Measurements from ENCODE around the gene KNL1. TPM values are rescaled to one million over a fixed set of nuclear protein-coding genes. Genes with fewer than 3 reads are reported as not detected.

KNL1 gene
- total RNA-seq, 1 donor from 2014 or later, result 6.2 TPM

DNA sequence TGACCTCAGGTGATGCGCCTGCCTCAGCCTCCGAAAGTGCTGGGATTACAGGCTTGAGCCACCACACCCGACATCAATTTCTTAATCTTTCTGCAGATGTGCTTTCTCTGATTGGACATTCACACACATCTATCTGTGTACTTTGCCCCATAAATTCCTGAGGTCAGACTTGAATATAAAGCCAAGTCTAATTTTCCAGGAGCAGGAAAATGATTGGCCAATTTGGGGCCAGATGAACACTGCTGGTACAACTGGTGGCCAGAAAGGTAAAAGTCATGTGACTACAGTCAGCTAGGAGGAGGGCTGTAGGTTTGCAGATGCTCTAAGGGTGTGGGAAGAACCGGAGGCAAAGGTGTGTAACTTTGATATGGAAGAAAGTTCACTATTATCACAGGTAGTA is 97.7 kb downstream of the KNL1 start:
- peaks cover 3% of the 10 kb centered on the region for H3K36me3 Mint-ChIP-seq (ENCODE audit: unreplicated experiment)
- TF ChIP-seq, protein P1, sequence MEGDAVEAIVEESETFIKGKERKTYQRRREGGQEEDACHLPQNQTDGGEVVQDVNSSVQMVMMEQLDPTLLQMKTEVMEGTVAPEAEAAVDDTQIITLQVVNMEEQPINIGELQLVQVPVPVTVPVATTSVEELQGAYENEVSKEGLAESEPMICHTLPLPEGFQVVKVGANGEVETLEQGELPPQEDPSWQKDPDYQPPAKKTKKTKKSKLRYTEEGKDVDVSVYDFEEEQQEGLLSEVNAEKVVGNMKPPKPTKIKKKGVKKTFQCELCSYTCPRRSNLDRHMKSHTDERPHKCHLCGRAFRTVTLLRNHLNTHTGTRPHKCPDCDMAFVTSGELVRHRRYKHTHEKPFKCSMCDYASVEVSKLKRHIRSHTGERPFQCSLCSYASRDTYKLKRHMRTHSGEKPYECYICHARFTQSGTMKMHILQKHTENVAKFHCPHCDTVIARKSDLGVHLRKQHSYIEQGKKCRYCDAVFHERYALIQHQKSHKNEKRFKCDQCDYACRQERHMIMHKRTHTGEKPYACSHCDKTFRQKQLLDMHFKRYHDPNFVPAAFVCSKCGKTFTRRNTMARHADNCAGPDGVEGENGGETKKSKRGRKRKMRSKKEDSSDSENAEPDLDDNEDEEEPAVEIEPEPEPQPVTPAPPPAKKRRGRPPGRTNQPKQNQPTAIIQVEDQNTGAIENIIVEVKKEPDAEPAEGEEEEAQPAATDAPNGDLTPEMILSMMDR (IDR thresholded peaks at IDR 0.05), result no peak
- H3K9me3 Mint-ChIP-seq (ENCODE audit: unreplicated experiment), result no peaks in the 10 kb centered on the region
- H3K27ac Mint-ChIP-seq (ENCODE audit: unreplicated experiment), result no peak overlapping the region
- peaks cover 14% of the 10 kb centered on the region for H3K4me1 Mint-ChIP-seq (ENCODE audit: unreplicated experiment)
- H3K4me3 Mint-ChIP-seq (ENCODE audit: unreplicated experiment), result no peak overlapping the region
- no peak for DNase-seq (ENCODE audit: extremely low spot score, unreplicated experiment)
- H3K27me3 Mint-ChIP-seq (ENCODE audit: unreplicated experiment), result no peaks in the 10 kb centered on the region

DNA sequence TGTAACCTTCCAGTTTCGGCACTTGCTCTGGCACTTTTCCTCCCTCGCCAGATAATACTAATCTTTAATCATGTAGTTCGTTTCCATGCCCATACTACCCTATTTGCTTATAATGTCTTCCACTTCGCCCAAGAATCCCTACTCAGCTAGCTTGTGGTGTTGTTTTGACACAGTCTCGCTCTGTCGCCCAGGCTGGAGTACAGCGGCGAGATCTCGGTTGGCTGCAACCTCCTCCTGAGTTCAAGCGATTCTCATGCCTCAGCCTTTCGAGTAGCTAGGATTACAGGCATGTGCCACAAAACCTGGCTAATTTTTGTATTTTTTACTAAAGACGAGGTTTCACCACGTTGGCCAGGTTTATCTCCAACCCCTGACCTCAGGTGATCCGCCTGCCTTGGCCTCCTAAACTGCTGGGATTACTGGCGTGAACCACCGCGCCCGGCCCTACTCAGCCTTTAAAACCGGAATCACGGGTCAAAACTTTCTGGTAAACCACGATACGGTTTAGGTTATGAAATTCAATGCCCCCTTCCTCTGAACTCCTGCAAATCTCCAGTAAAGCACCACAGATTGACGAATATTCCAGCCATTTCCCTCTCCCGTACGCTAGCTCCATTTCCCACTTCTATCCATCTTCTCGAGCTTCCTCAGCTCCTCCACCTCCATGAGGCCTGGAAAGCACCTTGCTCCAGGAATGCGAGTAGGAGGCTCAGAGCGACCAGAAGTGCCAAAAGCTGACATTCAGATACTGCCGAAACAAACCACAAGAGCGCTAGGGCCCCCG is 100.0 kb downstream of the KNL1 start:
- peaks cover 15% of the 10 kb centered on the region for H3K4me1 Mint-ChIP-seq (ENCODE audit: unreplicated experiment)
- H3K27ac Mint-ChIP-seq (ENCODE audit: unreplicated experiment), result peak overlapping the region; percentile 99
- TF ChIP-seq, protein P1 (IDR thresholded peaks at IDR 0.05), result no peak
- H3K36me3 Mint-ChIP-seq (ENCODE audit: unreplicated experiment), result peaks cover 3% of the 10 kb centered on the region
- no peaks in the 10 kb centered on the region for H3K27me3 Mint-ChIP-seq (ENCODE audit: unreplicated experiment)
- no peak for DNase-seq (ENCODE audit: extremely low spot score, unreplicated experiment)
- H3K9me3 Mint-ChIP-seq (ENCODE audit: unreplicated experiment), result no peaks in the 10 kb centered on the region
- H3K4me3 Mint-ChIP-seq (ENCODE audit: unreplicated experiment), result peak overlapping the region; percentile 99

DNA sequence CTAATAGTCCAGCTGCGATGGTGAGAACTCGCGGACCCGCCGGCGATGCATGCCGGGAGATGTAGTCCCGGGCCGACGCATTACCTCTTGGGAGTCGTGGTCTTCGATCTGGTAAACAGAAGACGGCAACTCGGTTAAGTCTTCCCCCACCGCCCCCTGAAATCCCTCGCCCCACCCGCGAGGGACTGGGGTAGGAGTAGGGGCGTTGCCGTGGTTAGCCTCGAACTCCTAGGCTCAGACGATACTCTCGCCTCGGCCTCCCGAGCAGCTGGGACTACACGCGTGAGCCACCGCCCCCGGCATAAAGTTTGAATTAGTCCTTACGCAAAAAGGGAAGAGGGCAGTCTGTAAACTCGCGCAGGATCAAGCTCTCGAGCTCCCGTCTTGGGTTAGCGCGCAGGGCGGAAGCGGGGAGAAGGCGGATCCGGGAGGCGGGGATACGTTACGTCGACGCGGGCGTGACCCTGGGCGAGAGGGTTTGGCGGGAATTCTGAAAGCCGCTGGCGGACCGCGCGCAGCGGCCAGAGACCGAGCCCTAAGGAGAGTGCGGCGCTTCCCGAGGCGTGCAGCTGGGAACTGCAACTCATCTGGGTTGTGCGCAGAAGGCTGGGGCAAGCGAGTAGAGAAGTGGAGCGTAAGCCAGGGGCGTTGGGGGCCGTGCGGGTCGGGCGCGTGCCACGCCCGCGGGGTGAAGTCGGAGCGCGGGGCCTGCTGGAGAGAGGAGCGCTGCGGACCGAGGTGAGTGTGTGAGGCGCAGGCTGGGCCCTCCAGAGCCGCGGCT is 100.8 kb downstream of the KNL1 start, which contains the start of gene RAD51:
Gene RAD51, plus strand, starts transcription at position 487 of the 781 bp plus-strand sequence. CDS start 3,585 bp downstream, outside the sequence.
- Mint-ChIP-seq H3K4me3 (ENCODE audit: unreplicated experiment) (peak within 1 kb of the TSS; percentile 99), H3K27ac (ENCODE audit: unreplicated experiment) (peak within 1 kb of the TSS; percentile 99), H3K4me1 (ENCODE audit: unreplicated experiment) (peaks cover 15% of the 10 kb centered on the region), H3K27me3 (ENCODE audit: unreplicated experiment) (no peaks in the 10 kb centered on the region), H3K9me3 (ENCODE audit: unreplicated experiment) (no peaks in the 10 kb centered on the region), H3K36me3 (ENCODE audit: unreplicated experiment) (peaks cover 3% of the 10 kb centered on the region)
- DNase-seq (ENCODE audit: extremely low spot score, unreplicated experiment), result peak; percentile 97
- TF ChIP-seq, protein P1 (IDR thresholded peaks at IDR 0.05), result no peak

GRCh38 chr15:40695469-40695890 is 101.4 kb downstream of the KNL1 start:
- Mint-ChIP-seq H3K9me3 (ENCODE audit: unreplicated experiment) (no peaks in the 10 kb centered on the region), H3K4me1 (ENCODE audit: unreplicated experiment) (peaks cover 15% of the 10 kb centered on the region), H3K27me3 (ENCODE audit: unreplicated experiment) (no peaks in the 10 kb centered on the region), H3K4me3 (ENCODE audit: unreplicated experiment) (peak overlapping the region; percentile 99), H3K36me3 (ENCODE audit: unreplicated experiment) (peaks cover 3% of the 10 kb centered on the region), H3K27ac (ENCODE audit: unreplicated experiment) (peak overlapping the region; percentile 99)
- TF ChIP-seq, protein P1 (IDR thresholded peaks at IDR 0.05), result no peak
- DNase-seq (ENCODE audit: extremely low spot score, unreplicated experiment), result no peak

DNA sequence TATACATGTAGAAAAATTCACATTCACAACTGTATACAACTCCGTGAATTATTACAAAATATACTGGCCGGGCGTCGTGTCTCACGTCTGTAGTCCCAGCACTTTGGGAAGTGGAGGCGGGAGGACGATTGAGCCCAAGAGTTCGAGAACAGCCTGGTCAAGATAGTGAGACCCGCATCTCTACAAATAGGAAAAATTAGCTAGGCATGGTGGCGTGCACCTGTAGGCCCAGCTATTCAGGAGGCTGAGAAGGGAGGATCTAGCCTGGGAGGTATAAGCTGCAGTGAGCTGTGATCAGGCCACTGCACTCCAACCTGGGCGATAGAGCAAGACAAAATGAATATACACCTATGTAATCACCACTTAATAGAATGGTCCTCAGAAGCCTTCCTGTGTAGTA is 102.2 kb downstream of the KNL1 start:
- H3K4me1 Mint-ChIP-seq (ENCODE audit: unreplicated experiment), result peaks cover 15% of the 10 kb centered on the region
- H3K27ac Mint-ChIP-seq (ENCODE audit: unreplicated experiment), result peak overlapping the region; percentile 99
- peaks cover 3% of the 10 kb centered on the region for H3K36me3 Mint-ChIP-seq (ENCODE audit: unreplicated experiment)
- TF ChIP-seq, protein P1 (IDR thresholded peaks at IDR 0.05), result no peak
- DNase-seq (ENCODE audit: extremely low spot score, unreplicated experiment), result no peak
- H3K9me3 Mint-ChIP-seq (ENCODE audit: unreplicated experiment), result no peaks in the 10 kb centered on the region
- peak overlapping the region; percentile 99 for H3K4me3 Mint-ChIP-seq (ENCODE audit: unreplicated experiment)
- H3K27me3 Mint-ChIP-seq (ENCODE audit: unreplicated experiment), result no peaks in the 10 kb centered on the region

Measured in osteocyte (in vitro differentiated cells).